Measurements from ENCODE around the gene CNIH4.
"Not testable (repeated sequence)": the region's sequence is repeated elsewhere in the genome, so short reads cannot be mapped to it uniquely, and the experiment has no call there.

The CNIH4 gene

DNA sequence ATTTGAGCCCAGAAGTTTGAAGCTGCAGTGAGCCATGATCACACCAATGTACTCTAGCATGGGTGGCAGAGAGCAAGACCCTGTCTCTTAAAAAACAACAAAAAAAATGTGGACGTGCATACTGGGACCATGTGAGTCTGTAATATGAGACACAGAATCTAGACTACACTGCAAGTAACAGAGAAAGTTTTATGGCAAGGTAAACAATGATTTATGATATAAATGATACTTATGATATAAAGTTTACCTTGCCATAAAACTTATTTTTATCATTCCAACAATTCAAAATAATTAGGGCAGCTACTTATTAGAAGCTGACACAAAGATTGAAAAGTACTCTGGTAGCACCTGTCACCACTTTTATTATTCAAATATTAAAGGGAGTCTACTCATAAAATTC is 43.2 kb downstream of the CNIH4 start:
- DNase-seq (ENCODE audit: low read depth in 2 of 2): no peak

DNA sequence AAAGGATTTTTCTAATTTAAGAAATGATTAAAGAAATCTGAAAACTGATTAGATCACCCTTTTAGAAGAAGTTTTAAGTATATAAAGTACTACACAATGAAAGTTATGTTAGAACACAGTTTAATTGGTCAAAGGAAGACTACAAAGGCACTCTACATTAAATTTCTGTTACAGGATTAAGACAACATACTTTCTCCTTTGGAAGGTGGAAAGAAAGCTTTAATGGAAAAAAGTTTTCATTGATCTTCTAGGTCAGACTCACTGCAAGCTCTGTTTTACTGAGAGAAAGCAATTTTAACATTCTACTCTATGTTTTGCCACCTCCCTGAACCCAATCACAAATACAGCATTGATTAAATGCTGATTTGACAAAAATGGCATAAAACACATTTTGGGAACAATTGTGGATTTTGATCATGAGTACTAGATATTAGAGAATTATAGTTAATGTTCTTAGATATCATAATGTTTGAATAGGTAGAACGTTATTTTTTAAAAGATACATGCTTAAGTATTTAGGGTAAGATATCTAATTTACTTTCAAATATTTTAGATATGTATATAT is 45.9 kb downstream of the CNIH4 start:
- DNase-seq (ENCODE audit: low read depth in 2 of 2): no peak

DNA sequence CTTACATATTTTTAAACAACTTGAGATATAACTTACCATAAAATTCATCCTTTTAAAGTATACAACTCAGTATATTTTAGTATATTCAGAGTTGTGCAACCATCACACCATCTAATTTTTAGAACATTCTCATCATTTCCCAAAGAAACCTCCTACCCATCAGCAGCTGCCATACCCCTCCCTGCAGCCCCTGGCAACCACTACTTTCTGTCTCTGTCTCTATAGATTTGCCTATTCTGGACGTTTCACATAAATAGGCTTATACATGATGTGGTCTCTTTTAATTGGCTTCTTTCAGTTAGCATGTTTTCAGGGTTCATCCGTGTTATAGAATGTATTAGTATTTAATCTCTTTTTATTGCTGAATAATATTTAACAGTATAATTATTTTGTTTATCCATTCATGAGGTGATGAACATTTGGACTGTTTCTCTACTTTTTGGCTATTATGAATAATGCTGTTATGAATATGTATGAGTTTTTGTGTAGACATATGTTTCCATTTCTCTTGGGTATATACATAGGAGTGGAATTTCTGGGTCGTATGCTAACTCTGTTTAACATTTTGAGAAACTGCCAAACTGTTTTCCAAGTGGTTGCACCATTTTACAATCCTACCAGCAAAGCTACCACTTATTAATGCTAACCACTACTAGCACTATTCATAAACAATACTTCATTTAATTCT is 48.4 kb downstream of the CNIH4 start:
- no peak for DNase-seq (ENCODE audit: low read depth in 2 of 2)

DNA sequence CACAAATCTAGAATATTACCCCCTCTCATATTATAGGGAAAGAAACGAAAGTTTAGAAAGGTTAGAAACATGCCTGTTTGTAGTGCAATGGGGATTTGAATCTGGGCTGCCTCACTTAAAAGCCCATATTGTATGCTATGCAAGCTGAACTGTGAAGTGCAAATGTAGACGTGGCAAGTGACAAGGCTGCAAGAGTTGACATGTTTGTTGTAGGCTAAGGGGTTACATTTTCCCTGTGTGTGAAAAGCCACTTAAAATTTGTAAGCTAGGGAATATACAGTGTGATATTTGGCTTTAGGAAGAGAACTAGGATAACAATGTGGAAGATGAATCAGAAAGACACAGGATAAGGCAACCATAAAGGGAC is 48.9 kb downstream of the CNIH4 start:
- no peak for DNase-seq (ENCODE audit: low read depth in 2 of 2)

DNA sequence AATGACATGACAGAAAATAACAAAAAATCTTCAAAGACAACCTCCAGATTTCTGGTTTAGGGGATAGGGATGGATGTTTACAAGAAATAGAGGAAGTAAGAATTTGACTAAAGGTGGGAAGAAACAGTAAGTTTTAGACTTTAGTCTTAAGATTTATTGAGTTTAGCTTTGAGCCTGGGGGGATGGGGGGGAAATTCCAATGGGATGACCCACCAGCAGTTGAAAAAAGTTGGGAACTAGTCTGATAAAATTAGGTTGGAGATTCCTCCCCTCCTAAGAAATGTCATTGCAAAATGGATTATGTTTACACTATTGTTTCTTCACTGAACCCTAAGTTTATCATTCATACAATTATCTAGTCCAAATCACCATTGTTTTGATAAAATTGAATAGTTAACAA is 49.5 kb downstream of the CNIH4 start:
- DNase-seq (ENCODE audit: low read depth in 2 of 2): no peak

DNA sequence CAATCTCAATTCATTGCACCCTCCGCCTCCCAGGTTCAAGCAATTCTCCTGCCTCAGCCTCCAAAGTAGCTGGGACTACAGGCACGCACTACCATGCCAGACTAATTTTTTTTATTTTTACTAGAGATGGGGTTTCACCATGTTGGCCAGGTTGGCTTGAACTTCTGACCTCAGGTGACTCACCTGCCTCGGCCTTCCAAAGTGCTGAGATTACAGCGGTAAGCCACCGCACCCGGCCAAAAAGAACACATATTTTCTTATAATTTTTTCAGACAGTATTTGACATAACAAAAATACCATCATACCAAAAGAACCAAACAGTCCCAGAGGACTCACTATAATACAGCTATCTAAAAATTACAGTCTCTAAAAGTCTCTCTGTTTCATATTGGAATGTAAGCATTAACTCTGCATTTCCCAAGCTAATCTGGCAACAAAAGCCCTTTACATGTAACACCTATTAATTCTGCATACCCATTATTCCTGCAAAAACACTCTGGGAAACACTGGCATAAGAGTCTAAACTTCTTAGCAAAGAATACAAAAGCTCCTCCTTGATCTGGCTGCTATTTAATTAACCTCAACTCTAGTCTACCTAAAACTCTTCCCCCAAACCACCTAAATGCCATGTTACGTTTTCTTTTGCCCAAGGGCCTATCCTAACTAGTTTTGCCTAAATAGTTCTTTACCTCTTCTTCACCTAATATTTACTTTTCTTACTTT is 51.1 kb downstream of the CNIH4 start:
- no peak for DNase-seq (ENCODE audit: low read depth in 2 of 2)

DNA sequence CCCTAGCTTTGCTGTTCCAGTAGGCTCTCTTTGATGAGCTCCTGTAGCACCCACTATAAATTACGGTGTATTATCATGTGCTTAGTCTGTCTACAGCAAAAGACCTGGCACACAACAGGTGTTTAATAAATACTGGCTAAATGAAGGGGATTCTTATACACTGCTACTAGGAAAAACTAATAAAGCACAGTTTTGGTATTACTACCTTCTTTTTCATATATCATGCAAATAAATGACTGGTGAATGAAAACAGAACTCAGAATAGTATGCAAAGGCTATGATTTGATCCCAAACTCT is 51.6 kb downstream of the CNIH4 start:
- DNase-seq (ENCODE audit: low read depth in 2 of 2): no peak

DNA sequence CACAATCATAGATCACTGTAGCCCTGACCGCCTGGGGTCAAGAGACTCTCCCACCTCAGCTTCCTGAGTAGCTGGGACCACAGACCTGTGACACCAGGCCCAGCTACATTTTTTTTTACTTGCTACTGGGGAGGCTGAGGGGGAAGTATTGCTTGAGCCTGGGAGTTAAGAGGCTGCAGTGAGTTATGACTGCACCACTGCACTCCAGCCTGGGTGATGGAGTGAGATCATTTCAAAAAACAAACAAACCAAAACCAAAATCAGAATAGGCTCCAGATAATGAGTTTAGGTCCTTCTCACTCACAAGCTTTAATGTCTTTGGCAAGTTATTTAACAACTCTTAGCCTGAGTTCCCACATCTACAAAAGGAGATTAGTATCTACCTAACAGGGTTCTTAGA is 55.1 kb downstream of the CNIH4 start:
- no peak for DNase-seq (ENCODE audit: low read depth in 2 of 2)

DNA sequence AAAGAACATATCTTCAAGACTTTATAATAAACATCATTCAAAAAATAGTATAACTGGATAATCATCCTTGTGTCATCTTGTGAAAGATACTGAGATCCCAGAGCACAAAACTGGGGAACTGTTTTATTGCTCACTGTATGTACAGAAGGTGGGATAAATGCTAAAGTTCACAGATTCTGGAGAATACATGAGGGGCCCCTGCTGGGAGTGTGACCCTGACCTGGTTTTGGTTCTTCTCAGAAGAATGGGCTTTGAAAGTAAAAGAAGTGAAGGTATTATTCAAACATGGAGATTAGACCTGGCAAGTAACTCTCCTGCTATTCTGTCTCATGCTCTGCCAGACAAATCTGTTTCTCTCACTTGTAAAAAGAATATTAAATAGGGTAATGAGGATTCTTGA is 63.4 kb downstream of the CNIH4 start:
- no peak for DNase-seq (ENCODE audit: low read depth in 2 of 2)

DNA sequence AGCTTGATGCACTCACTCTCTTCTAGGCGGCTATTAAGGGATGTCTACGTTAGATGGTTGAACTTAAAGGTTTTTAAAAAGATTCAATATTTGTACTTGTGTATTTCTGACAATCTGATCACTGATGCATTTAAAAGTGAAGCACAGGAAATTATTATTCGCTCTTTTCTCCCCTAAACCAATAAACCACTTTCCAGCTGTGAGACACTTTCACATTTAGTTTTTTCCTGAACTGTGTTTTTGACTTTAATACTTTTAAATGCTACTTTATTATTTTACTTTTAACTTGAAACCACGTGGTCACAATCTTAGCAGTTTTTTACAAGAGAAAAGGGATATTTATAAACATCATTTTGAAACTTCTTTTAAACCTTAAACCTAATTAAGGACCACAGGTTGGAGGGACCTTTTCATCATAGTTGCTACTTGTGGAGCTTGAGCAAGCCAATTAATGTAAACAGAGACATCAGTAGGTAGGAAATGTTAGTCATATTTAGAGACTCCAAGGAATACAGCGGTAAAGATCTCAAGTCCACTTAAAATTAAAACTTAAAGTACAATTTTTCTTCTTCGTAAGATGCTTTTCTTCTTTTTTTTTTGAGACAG is 68.7 kb downstream of the CNIH4 start:
- no peak for DNase-seq (ENCODE audit: low read depth in 2 of 2)

DNA sequence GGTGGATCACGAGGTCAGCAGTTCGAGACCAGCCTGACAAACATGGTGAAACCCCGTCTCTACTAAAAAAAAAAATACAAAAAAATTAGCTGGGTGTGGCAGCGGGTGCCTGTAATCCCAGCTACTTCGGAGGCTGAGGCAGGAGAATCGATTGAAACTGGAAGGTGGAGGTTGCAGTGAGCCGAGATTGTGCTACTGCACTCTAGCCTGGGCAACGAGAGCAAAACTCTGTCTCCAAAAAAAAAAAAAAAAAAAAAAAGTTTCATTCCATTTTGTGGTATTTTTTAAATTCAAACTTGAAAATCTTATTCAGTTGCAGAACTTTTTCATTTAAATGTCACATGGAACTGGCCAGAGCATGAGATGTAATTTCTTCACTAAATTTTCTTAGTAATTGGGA is 70.2 kb downstream of the CNIH4 start:
- DNase-seq (ENCODE audit: low read depth in 2 of 2): not testable (repeated sequence)

DNA sequence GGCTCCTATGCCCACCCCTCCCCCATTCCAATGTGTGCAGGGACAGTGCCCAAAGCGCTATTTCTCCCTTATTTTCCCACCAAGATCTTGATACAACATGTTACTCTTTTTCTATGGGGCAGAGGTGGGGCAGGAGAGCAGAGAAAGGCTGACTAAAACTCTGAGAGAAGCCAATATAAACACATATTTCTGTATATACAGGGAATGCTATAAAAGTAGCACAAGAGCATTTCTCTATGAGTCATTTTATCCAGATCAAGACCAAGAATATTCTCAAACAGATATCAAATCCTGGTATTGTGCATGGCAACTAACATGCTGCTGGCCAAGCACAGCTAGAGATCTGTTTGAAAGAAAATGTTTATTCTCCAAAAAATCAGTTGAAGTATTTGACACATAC is 70.7 kb downstream of the CNIH4 start:
- no peak for DNase-seq (ENCODE audit: low read depth in 2 of 2)

DNA sequence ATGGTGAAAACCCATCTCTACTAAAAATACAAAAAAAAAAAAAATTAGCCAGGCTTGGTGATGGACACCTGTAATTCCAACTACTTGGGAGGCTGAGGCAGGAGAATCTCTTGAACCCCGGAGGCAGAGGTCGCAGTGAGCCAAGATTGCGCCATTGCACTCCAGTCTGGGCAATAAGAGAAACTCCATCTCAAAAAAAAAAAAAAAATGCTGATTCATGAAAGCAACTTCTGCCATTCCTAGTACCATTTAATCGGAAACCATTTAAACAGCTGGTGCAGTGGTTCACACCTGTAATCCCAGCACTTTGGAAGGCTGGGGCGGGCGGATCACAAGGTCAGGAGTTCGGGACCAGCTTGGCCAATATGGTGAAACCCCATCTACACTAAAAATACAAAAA is 72.0 kb downstream of the CNIH4 start:
- DNase-seq (ENCODE audit: low read depth in 2 of 2): not testable (repeated sequence)

Measured in stimulated activated CD4-positive, alpha-beta T cell treated with anti-CD3 and anti-CD28 coated beads, Interleukin-1b, Interleukin-23, amount 100 ng/mL, for 1 hour (primary cell).